ENCODE results near the gene RSBN1L.
A peak's percentile ranks its signal among the peaks of the same experiment; 100 is the strongest.
"Not testable (repeated sequence)": the region's sequence is repeated elsewhere in the genome, so short reads cannot be mapped to it uniquely, and the experiment has no call there.

Gene RSBN1L

GRCh38 chr7:77696057-77696642, at the start of gene RSBN1L:
TSS of gene RSBN1L (plus strand) at chr7:77696459. CDS start at chr7:77696470, 11 bp downstream.
- DNase-seq (ENCODE audit: low read depth) = peak; percentile 98

- DNase-seq (ENCODE audit: low read depth) = no peak
Observed at GRCh38 chr7:77648742-77649338, 47.4 kb upstream of the RSBN1L start.

GRCh38 chr7:77649716-77650349, 46.4 kb upstream of the RSBN1L start:
- DNase-seq (ENCODE audit: low read depth) = no peak

- no peak for DNase-seq (ENCODE audit: low read depth)
Observed at GRCh38 chr7:77651575-77652162, 44.6 kb upstream of the RSBN1L start.

- DNase-seq (ENCODE audit: low read depth) = not testable (repeated sequence)
Observed at GRCh38 chr7:77652826-77653225, 43.4 kb upstream of the RSBN1L start.

GRCh38 chr7:77653572-77653971, 42.7 kb upstream of the RSBN1L start:
- no peak for DNase-seq (ENCODE audit: low read depth)

- DNase-seq (ENCODE audit: low read depth) = no peak
Observed at GRCh38 chr7:77655356-77655755, 40.9 kb upstream of the RSBN1L start.

- DNase-seq (ENCODE audit: low read depth) = no peak
Observed at GRCh38 chr7:77655836-77656455, 40.3 kb upstream of the RSBN1L start.

- no peak for DNase-seq (ENCODE audit: low read depth)
Observed at GRCh38 chr7:77657427-77658224, 38.6 kb upstream of the RSBN1L start.

- no peak for DNase-seq (ENCODE audit: low read depth)
Observed at GRCh38 chr7:77658928-77659327, 37.3 kb upstream of the RSBN1L start.

- DNase-seq (ENCODE audit: low read depth) = no peak
Observed at GRCh38 chr7:77661816-77662215, 34.4 kb upstream of the RSBN1L start.

GRCh38 chr7:77662869-77663268, 33.4 kb upstream of the RSBN1L start:
- no peak for DNase-seq (ENCODE audit: low read depth)

GRCh38 chr7:77664715-77665114, 31.5 kb upstream of the RSBN1L start:
- DNase-seq (ENCODE audit: low read depth) = no peak

GRCh38 chr7:77665161-77665560, 31.1 kb upstream of the RSBN1L start:
- DNase-seq (ENCODE audit: low read depth) = no peak

GRCh38 chr7:77667459-77668086, 28.7 kb upstream of the RSBN1L start:
- DNase-seq (ENCODE audit: low read depth) = no peak

- DNase-seq (ENCODE audit: low read depth) = no peak
Observed at GRCh38 chr7:77674878-77675277, 21.4 kb upstream of the RSBN1L start.

- no peak for DNase-seq (ENCODE audit: low read depth)
Observed at GRCh38 chr7:77679608-77680007, 16.7 kb upstream of the RSBN1L start.

- DNase-seq (ENCODE audit: low read depth) = no peak
Observed at GRCh38 chr7:77680266-77680665, 16.0 kb upstream of the RSBN1L start.

GRCh38 chr7:77684030-77684429, 12.2 kb upstream of the RSBN1L start:
- DNase-seq (ENCODE audit: low read depth) = no peak

- DNase-seq (ENCODE audit: low read depth) = no peak
Observed at GRCh38 chr7:77685233-77685632, 11.0 kb upstream of the RSBN1L start.

- DNase-seq (ENCODE audit: low read depth) = no peak
Observed at GRCh38 chr7:77687100-77687746, 9.0 kb upstream of the RSBN1L start.

All from activated T-helper 9 cell treated with anti-CD3 and anti-CD28 coated beads, Interleukin-2, amount 50 U/mL, for 16 hours (primary cell).